ENCODE measurements around the gene LRP1-AS. TPM values are rescaled to one million over a fixed set of nuclear protein-coding genes. Genes with fewer than 3 reads are reported as not detected.

LRP1-AS gene
- total and polyA plus RNA-seq, 10 of the 15 experiments (the other 5 are each of a cell fraction or from before 2014, with no cell fraction given) = not detected

DNA sequence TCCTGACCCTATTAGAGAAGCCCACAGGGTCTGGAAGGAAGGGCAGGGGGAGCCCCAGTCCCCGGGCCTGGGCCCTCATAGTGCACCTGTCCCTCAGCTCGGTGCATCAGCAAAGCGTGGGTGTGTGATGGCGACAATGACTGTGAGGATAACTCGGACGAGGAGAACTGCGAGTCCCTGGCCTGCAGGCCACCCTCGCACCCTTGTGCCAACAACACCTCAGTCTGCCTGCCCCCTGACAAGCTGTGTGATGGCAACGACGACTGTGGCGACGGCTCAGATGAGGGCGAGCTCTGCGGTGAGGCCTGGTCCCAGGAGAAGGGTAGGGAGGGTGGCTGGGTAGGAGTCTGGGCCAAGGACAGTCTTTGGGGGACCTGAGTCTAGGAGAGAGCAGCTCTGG lies 26.3 kb upstream of the LRP1-AS start:
- ChIA-PET CTCF (interaction anchor here (0.6 to 5.4 kb wide), 10 partner anchors 13 to 484 kb away, joined by 3 to 66 read pairs (median 6); partner anchors contain the start of gene LRP1), SMC1A (ENCODE audit: uncharacterized antibody, unreplicated experiment) (interaction anchor here (1.3 to 1.7 kb wide), 2 partner anchors 45 to 50 kb away, joined by 3 to 6 read pairs; partner anchors contain the start of gene LRP1), RAD21 (ENCODE audit: unreplicated experiment) (interaction anchor here (1.0 to 3.4 kb wide), 2 partner anchors 46 to 50 kb away, joined by 4 to 13 read pairs; partner anchors contain the start of gene LRP1), POLR2A (interaction anchor here (1.6 kb wide), 1 partner anchor 12 kb away, joined by 3 read pairs; no protein-coding TSS in a partner anchor)
- H3K79me2 ChIP-seq (ENCODE audit: control insufficient read depth, insufficient read depth, low read length) = no peaks in the 10 kb centered on the region
- H4K20me1 ChIP-seq (ENCODE audit: control insufficient read depth, insufficient read depth) = no peaks in the 10 kb centered on the region; the same call in none of the 2 replicates
- no peak overlapping the region for H3K27ac ChIP-seq (ENCODE audit: control insufficient read depth, insufficient read depth)
- no peak for DNase-seq (ENCODE audit: low read depth, low spot score)
- H3K4me2 ChIP-seq (ENCODE audit: control insufficient read depth, insufficient read depth) = no peak overlapping the region
- intact Hi-C loops (cut with micrococcal nuclease; ENCODE audit: unreplicated experiment) = loop anchor here (1.0 kb wide), 1 partner anchor 49 kb away; no protein-coding TSS in a partner anchor
- BruUV-seq (replicated peaks) = no TSS peak
- ATAC-seq = no peak
- 62% methylated on average over 14 of the region's 14 CpGs for WGBS (ENCODE audit: insufficient coverage, insufficient replicate concordance, low lambda C conversion rate, missing lambda C conversion rate)
- TF ChIP-seq, protein P1, sequence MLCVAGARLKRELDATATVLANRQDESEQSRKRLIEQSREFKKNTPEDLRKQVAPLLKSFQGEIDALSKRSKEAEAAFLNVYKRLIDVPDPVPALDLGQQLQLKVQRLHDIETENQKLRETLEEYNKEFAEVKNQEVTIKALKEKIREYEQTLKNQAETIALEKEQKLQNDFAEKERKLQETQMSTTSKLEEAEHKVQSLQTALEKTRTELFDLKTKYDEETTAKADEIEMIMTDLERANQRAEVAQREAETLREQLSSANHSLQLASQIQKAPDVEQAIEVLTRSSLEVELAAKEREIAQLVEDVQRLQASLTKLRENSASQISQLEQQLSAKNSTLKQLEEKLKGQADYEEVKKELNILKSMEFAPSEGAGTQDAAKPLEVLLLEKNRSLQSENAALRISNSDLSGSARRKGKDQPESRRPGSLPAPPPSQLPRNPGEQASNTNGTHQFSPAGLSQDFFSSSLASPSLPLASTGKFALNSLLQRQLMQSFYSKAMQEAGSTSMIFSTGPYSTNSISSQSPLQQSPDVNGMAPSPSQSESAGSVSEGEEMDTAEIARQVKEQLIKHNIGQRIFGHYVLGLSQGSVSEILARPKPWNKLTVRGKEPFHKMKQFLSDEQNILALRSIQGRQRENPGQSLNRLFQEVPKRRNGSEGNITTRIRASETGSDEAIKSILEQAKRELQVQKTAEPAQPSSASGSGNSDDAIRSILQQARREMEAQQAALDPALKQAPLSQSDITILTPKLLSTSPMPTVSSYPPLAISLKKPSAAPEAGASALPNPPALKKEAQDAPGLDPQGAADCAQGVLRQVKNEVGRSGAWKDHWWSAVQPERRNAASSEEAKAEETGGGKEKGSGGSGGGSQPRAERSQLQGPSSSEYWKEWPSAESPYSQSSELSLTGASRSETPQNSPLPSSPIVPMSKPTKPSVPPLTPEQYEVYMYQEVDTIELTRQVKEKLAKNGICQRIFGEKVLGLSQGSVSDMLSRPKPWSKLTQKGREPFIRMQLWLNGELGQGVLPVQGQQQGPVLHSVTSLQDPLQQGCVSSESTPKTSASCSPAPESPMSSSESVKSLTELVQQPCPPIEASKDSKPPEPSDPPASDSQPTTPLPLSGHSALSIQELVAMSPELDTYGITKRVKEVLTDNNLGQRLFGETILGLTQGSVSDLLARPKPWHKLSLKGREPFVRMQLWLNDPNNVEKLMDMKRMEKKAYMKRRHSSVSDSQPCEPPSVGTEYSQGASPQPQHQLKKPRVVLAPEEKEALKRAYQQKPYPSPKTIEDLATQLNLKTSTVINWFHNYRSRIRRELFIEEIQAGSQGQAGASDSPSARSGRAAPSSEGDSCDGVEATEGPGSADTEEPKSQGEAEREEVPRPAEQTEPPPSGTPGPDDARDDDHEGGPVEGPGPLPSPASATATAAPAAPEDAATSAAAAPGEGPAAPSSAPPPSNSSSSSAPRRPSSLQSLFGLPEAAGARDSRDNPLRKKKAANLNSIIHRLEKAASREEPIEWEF (IDR thresholded peaks at IDR 0.05; ENCODE audit: insufficient replicate concordance, low read depth, low read length) = no peak
- no peak for TF ChIP-seq PAX5 (IDR thresholded peaks at IDR 0.05; ENCODE audit: borderline replicate concordance, low read depth, low read length)
- no peaks in the 10 kb centered on the region for H3K36me3 ChIP-seq (ENCODE audit: control insufficient read depth in 2 of 2, insufficient read depth in 2 of 2, low read length in 1 of 2)
- no peaks in the 10 kb centered on the region for H3K4me1 ChIP-seq (ENCODE audit: control insufficient read depth, insufficient read depth, low read length)
- in situ Hi-C loops (cut with MboI) = no loop called here
- H3K4me3 ChIP-seq = no peak overlapping the region
- H2AFZ ChIP-seq (ENCODE audit: control insufficient read depth, low read depth, low read length) = no peak overlapping the region
- no peak overlapping the region for H3K9ac ChIP-seq (ENCODE audit: control insufficient read depth, insufficient read depth, low read length)
- H3K27me3 ChIP-seq (replicated peaks in 1 of 2; ENCODE audit: control insufficient read depth in 2 of 2, insufficient read depth in 2 of 2, low read length in 1 of 2) = no peaks in the 10 kb centered on the region
- H3K9me3 ChIP-seq (replicated peaks; ENCODE audit: control insufficient read depth, insufficient read depth, low read length) = no peaks in the 10 kb centered on the region
- FAIRE-seq = no peak

All from GM12878 (cell line).